Measurements from ENCODE around the gene GCM1. TPM values are rescaled to one million over a fixed set of nuclear protein-coding genes. Genes with fewer than 3 reads are reported as not detected.

The GCM1 gene
- total RNA-seq, 1 experiment from 2014 or later: not detected

GRCh38 chr6:53179961-53180651 lies 31.5 kb upstream of the GCM1 start:
- intact Hi-C loops (cut with micrococcal nuclease; ENCODE audit: unreplicated experiment): loop anchor here (10.0 kb wide), 1 partner anchor 115 kb away; no protein-coding TSS in a partner anchor
- TF ChIP-seq SIN3A (IDR thresholded peaks at IDR 0.05; ENCODE audit: borderline replicate concordance, insufficient read depth, low read depth, low read length) (no peak), REST (IDR thresholded peaks at IDR 0.05; ENCODE audit: insufficient read depth in 1 of 2, low read depth in 2 of 2, low read length in 1 of 2) (no peak), TCF7L2 (IDR thresholded peaks at IDR 0.05; ENCODE audit: low read depth, low read length) (no peak), POLR2AphosphoS5 (IDR thresholded peaks at IDR 0.05; ENCODE audit: low read depth, low read length) (no peak)
- TF ChIP-seq, protein P1, sequence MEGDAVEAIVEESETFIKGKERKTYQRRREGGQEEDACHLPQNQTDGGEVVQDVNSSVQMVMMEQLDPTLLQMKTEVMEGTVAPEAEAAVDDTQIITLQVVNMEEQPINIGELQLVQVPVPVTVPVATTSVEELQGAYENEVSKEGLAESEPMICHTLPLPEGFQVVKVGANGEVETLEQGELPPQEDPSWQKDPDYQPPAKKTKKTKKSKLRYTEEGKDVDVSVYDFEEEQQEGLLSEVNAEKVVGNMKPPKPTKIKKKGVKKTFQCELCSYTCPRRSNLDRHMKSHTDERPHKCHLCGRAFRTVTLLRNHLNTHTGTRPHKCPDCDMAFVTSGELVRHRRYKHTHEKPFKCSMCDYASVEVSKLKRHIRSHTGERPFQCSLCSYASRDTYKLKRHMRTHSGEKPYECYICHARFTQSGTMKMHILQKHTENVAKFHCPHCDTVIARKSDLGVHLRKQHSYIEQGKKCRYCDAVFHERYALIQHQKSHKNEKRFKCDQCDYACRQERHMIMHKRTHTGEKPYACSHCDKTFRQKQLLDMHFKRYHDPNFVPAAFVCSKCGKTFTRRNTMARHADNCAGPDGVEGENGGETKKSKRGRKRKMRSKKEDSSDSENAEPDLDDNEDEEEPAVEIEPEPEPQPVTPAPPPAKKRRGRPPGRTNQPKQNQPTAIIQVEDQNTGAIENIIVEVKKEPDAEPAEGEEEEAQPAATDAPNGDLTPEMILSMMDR (IDR thresholded peaks at IDR 0.05): no peak
- ATAC-seq: peak; percentile 47; the same call in 1 of the 2 replicates
- CTCF ChIA-PET: no interaction called here
- H3K9me3 ChIP-seq (ENCODE audit: control insufficient read depth, insufficient read depth, low read depth, low read length): no peaks in the 10 kb centered on the region
- in situ Hi-C loops (cut with HindIII; ENCODE audit: low pct_unique_long_range_greater_than_20kb, low sequenced_read_pairs): no loop called here
- H3K36me3 ChIP-seq (ENCODE audit: control insufficient read depth, insufficient read depth, low read length): no peaks in the 10 kb centered on the region
- no TSS peak for BruUV-seq (replicated peaks)
- no peaks in the 10 kb centered on the region for H3K4me1 ChIP-seq (ENCODE audit: control insufficient read depth, insufficient read depth, low read length)
- POLR2A ChIA-PET: no interaction called here
- H3K27ac ChIP-seq (ENCODE audit: low read length): no peak overlapping the region
- H3K4me3 ChIP-seq (ENCODE audit: low read depth in 2 of 2, low read length in 2 of 2): no peak overlapping the region
- DNase-seq (ENCODE audit: low read depth, low spot score): no peak
- H3K27me3 ChIP-seq (ENCODE audit: control insufficient read depth, insufficient read depth, low read length): no peaks in the 10 kb centered on the region

DNA sequence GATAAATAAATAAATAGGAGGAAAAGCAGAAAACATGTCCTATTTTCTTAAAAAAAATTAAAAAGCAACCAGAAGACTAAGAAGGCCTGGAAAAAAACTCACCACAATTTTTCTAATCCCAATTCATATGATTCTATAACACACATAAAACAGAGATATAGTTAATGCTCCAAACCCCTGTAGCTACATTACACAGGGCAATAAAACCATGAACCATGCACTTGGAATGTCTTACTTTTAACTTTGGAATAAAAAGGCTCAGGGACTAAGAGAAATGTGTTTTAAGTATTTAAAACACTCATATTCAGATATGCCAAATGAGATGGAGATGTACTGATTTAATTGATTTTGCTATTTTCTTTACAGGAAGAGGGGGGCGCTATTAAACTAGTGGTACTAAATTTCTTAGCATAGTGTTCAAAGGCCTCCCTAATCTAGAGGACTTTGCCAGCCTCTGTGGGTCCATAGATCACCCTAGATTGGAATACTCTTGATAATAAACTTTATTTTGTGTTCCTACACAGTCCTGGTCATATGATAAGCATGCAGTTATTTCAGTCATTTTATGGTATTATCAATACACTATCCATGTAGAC lies 30.3 kb upstream of the GCM1 start:
- H3K27me3 ChIP-seq (ENCODE audit: control insufficient read depth, insufficient read depth, low read length): no peaks in the 10 kb centered on the region
- no peak overlapping the region for H3K4me3 ChIP-seq (ENCODE audit: low read depth in 2 of 2, low read length in 2 of 2)
- BruUV-seq (replicated peaks): no TSS peak
- H3K27ac ChIP-seq (ENCODE audit: low read length): no peak overlapping the region
- no peaks in the 10 kb centered on the region for H3K36me3 ChIP-seq (ENCODE audit: control insufficient read depth, insufficient read depth, low read length)
- POLR2A ChIA-PET: no interaction called here
- no peaks in the 10 kb centered on the region for H3K4me1 ChIP-seq (ENCODE audit: control insufficient read depth, insufficient read depth, low read length)
- CTCF ChIA-PET: interaction anchor here (0.7 kb wide), 1 partner anchor 205 kb away, joined by 3 read pairs; no protein-coding TSS in a partner anchor
- no peak for DNase-seq (ENCODE audit: low read depth, low spot score)
- H3K9me3 ChIP-seq (ENCODE audit: control insufficient read depth, insufficient read depth, low read depth, low read length): no peaks in the 10 kb centered on the region
- intact Hi-C loops (cut with micrococcal nuclease; ENCODE audit: unreplicated experiment) (loop anchor here (10.0 kb wide), 1 partner anchor 116 kb away; no protein-coding TSS in a partner anchor), in situ Hi-C loops (cut with HindIII; ENCODE audit: low pct_unique_long_range_greater_than_20kb, low sequenced_read_pairs) (no loop called here)
- no peak for ATAC-seq
- TF ChIP-seq POLR2AphosphoS5 (IDR thresholded peaks at IDR 0.05; ENCODE audit: low read depth, low read length) (no peak), REST (IDR thresholded peaks at IDR 0.05; ENCODE audit: insufficient read depth in 1 of 2, low read depth in 2 of 2, low read length in 1 of 2) (no peak), SIN3A (IDR thresholded peaks at IDR 0.05; ENCODE audit: borderline replicate concordance, insufficient read depth, low read depth, low read length) (no peak), TCF7L2 (IDR thresholded peaks at IDR 0.05; ENCODE audit: low read depth, low read length) (no peak)
- TF ChIP-seq, protein P1 (IDR thresholded peaks at IDR 0.05): no peak

All from Panc1 (cell line).